Erythroblast (primary cell): ENCODE measurements around the gene RAB20.

Experiments used
- GATA1 ChIP-seq: IDR thresholded peaks from 2 replicates; pipeline ENCODE4 v1.6.1; 2011; ENCODE audit warnings: low read depth, mild to moderate bottlenecking, control low read depth, low read length, moderate library complexity
- POLR2A ChIP-seq: IDR thresholded peaks from 2 replicates; pipeline ENCODE4 v1.6.1; 2011; ENCODE audit warnings: mild to moderate bottlenecking, low read length

- TF ChIP-seq POLR2A (no peak), GATA1 (no peak)
Measured at GRCh38 chr13:110498327-110498726, 63.2 kb downstream of the RAB20 start.
